PC-3 (cell line): ENCODE measurements around the gene ZMYM2.

Source experiments
- CTCF ChIP-seq: fragments of 300-600 bp; sonication (generic); conservative IDR thresholded peaks from 2 replicates; pipeline ENCODE4 v1.5.1; 2017; ENCODE audit warnings: antibody characterized with exemption, low read depth, mild to moderate bottlenecking, low read length
- EZH2 ChIP-seq: fragments of 300-600 bp; sonication (generic); IDR thresholded peaks from one replicate; pipeline ENCODE4 v1.6.1; 2017; ENCODE audit warnings: antibody characterized with exemption, mild to moderate bottlenecking, low read length; ENCODE audit not compliant: unreplicated experiment

- TF ChIP-seq EZH2: no peak
- no peak for TF ChIP-seq CTCF
These were observed 44.3 kb downstream of the ZMYM2 start for GRCh38 chr13:20002787-20003186.
